Placental pericyte (primary cell): ENCODE data around the gene TMX3. TPM values are rescaled to one million over a fixed set of nuclear protein-coding genes. Genes with fewer than 3 reads are reported as not detected.

Experiments used
- total RNA-seq: library from RNA; depleted of rRNA; stranded (reverse); fragments of >200 nt; gene quantifications from 2 replicates; pipeline ENCODE4 v1.2.3, GENCODE V29; 2012

The TMX3 gene, protein sequence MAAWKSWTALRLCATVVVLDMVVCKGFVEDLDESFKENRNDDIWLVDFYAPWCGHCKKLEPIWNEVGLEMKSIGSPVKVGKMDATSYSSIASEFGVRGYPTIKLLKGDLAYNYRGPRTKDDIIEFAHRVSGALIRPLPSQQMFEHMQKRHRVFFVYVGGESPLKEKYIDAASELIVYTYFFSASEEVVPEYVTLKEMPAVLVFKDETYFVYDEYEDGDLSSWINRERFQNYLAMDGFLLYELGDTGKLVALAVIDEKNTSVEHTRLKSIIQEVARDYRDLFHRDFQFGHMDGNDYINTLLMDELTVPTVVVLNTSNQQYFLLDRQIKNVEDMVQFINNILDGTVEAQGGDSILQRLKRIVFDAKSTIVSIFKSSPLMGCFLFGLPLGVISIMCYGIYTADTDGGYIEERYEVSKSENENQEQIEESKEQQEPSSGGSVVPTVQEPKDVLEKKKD
- 67.6 and 92.1 TPM in 2 replicates for total RNA-seq

DNA sequence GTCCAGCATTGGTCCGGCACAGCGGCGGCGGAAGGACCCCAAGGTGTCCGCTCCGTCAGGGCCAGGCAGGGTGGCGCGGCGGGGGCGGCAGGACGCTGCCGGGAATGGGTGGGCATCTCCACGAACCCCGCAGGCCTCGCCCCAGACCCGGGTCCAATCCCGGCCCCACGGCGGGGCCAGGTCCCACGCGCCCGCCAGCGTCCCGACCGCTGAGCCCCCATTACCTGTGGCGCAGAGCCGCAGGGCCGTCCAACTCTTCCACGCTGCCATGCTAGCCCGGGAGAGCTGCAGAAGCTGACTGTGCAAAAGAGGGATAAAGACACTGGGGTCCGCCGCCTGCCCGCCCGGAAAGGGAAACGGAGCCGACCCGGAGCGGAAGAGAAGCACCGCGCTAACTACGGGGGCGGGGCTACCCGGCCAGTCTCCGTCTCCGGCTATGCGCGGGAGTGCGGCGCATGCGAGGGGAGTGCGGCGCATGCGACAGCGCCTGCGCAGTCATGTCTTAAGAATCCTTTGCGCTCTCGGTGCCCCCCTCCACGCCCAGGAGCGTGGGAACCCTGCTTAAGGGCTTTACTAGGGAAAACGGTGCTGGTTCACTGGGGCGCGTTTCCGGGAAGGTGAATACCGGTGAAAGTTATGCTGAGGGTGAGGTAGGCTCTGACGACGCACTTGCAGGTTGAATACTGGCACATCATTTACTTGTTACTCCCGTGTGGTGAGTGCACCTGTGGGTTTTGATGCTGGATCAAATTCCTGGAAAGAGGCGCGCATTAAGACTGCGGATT lies at the start of gene TMX3:
TSS of gene TMX3 (minus strand) at position 397 of the 785 bp plus-strand sequence. CDS start at position 270, 127 bp downstream.

Other genes starting within 250 kb of the TMX3 start
- gene CCDC102B, start 83.0 kb upstream of the TMX3 start, total RNA-seq, result 5.0 and 16.0 TPM in 2 replicates